NCI-H2196 treated with DMSO at 0.1 percent for 48 hours (cell line): ENCODE data around the gene USP36.

Experiments
- DNase-seq: peaks from one replicate; lab custom pipeline; 2025; ENCODE audit not compliant: unreplicated experiment; lab: John Stamatoyannopoulos, UW

The USP36 gene

DNA sequence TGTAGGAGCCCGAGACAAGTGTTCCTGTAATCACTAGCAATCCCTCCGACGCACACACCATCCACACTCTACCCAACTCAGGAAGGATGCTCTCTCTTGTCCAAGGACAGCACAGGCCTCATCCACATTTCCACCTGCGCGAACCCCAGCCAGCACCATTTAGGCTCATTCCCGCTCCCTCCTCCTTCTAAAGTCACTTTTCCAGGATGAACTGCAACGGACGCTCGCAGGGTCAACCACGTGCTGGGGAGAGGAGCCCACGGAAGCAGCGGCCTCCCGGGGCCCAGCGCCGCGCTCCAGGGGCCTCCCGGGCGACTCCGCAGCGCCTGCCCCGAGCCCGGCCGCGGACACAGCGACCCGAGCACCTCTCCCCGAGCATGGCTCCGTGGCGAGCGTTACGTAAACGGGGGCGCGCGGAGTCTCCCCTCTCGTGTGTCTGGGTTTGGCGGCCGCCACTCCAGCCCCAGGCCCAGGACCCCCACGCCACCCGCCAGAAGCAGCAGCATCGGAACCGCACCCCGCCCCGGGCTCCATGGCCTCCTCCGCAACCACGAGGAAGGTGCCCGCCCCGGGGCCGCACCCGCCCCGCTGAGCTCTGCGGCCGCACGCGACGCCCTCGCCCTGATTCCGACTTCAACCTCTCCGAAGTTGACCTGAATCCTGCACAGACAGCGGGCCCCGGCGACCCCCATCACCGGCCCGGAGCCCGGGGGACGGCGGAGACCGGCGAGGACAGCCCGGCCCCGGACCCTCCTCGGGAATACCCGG is 668 bp downstream of the USP36 start:
- no peak for DNase-seq

DNA sequence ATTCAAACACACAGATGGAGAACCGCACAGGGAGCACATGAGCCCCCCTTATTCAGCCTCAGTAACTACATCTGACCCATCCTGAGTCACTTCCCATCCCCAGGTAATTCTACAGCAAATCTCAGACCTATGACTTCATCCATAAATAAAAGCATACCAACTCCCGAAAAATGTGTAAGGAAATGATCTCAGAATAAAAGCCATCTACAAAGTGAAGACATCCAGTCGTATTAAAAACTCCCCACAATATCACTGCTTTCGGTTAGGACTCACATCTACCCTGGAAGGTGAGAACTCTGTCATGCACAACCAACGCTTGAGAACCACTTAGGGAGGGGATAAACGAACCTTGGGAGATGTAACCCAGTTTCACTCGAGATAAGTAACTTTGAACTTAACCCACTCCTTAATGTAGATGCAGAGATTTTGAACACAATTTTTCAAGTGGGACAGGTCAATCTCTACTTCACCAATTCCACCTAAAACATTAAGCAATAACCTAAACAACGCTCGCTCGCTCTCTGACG is 1.3 kb downstream of the USP36 start:
- DNase-seq: no peak

DNA sequence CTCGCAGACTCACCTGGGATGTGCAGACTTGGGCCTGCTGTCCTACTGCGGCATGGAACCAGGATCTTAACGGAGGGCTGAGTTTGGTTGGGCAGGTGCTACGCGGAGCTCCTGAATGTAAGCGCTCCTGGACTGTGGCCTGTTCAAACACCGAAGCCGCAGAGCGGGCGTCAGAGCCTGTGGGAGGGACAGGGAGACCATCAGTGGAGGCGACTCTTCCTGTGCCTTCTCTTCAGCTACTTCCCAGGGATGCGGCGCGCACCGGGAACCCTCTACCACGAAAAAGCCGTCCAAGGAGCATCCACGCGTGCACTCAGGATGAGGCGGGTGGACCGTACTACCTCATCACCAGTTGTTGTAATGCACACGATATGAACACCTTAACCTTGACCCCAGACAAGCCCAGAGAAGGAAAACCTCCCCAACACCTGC is 2.0 kb downstream of the USP36 start:
- DNase-seq: peak; percentile 90

DNA sequence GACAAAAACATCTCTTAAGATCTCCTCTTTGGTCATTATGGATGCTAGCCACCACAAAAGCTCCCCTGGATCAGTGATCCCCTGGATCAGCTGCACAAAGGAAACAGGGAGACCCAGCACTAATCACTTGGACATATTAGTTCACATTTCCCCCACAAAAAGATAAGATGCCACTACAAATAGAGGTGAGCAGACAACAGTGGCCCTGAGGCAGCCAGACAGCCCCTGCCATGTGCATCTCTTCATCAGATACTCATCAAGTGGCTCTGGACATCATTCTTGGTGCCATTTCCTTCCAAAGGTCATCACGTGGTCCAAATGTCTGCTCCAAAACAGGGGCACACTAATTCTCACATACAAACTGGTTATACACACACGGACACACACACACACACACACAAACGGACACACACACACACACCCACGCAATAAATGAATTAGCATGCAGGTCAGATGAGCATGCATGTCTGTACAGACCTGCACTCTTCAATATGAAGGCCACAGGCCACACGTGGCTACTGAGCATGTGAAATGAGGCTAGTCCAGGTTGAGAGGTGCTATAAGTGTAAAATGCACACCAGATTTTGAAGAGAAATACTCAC is 4.1 kb downstream of the USP36 start:
- no peak for DNase-seq

DNA sequence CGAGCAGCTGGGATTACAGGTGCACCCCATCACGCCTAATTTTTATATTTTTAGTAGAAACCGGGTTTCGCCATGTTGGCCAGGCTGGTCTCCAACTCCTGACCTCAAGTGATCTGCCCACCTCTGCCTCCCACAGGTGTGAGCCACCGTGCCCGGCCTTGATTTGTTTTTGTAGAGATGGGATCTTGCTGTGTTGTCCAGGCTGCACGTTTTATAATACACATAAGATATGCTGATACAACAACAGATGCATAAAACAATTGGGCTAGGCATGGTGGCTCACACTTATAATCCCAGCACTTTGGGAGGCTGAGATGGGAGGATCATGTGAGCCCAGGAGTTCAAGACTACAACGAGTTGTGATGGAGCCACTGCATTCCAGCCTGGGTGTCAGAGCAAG is 6.0 kb downstream of the USP36 start:
- no peak for DNase-seq

DNA sequence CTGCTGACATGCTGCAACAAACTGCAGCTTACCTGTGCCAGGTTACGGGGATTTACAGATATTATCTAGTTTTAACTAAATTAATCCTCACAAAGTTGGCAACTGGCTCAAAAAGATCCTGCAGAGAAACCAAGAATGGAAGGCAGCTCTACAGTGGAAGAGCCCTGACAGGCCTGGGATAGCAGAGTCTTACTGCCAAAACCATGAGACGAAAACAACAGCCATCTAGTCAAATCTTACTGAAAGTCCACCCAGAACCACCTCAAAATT is 8.1 kb downstream of the USP36 start:
- no peak for DNase-seq

DNA sequence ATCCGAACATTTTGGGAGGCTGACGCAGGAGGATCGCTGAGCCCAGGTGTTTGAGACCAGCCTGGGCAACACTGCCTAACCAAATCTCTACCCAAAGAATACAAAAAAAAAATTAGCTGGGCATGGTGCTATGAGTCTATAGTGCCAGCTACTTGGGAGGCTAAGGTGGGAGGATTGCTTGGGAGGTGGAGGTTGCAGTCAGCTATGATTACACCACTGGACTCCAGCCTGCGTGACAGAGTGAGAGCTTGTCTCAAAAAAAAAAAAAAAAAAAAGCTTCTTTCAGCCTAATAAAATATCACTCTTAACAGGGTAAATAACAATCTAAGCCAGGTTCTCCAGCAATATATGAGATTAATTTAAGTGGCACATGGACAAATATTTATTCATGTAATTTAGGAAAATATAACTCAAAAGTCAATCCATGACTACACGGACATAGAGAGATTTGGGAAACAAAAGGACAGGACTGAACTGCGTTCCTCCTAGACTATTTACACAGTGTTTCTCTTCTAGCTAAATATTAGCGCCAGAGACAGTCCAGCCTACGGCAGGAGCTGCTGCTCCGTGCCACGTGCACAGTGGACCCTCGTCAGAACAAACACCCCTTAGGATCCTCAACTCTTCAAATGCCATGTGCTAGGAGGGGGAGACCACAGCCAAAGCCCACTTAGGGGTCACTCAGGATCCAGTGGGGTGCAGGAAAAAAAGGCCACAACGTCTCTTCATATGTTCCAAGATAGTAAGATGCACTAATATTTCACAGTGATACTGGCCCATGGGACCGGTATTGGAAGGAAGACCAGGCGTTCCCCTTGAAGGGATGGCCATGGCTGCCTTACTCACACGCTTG is 8.7 kb downstream of the USP36 start:
- no peak for DNase-seq

DNA sequence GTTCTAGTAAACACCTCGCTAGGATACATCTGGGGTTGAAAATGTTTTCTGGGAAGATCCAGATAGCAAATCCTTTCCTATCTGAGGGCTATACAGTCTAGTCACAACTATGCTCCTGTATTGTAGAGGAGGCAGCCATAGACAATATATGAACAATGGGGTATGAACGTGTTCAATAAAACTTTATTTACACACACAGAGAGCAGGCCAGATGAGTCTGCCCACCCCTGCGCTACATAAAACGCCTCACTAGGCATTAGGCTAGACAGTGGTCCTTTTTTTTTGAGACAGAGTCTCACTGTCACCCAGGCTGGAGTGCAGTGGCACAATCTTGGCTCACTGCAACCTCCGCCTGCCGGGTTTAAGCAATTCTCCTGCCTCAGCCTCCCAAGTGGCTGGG is 11.1 kb downstream of the USP36 start:
- DNase-seq: no peak

DNA sequence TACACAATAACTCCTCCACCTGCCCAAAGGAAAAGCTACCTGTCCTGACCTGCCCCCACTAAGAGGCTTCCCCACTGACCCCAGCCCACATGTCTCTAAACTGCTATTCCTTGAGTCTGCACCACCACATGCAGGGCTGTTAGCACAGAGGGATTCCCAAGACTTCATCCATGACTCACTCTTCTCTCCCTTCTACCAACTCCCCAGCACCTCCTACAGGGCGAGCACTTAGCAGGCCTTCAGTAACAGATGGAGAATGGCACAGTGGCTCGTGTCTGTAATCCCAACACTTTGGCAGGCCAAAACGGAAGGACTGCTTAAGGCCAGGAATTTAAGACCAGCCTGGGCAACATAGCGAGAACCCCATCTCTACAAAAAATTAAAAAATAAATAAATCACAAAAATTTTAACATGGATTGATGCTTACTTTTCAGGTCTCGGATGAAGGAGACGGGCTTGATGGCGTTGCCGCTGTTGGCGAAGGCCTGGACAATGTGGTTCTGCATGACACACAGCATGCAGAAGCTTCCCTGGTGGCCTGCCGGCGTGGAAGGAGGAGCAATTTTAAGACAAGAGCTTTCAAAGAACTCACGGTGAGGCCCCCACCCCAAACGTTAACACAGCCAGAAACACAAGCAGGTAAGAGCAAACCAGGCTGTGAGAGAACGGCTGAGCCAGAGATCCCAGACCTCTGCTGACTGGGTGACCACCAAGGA is 12.0 kb downstream of the USP36 start:
- no peak for DNase-seq

DNA sequence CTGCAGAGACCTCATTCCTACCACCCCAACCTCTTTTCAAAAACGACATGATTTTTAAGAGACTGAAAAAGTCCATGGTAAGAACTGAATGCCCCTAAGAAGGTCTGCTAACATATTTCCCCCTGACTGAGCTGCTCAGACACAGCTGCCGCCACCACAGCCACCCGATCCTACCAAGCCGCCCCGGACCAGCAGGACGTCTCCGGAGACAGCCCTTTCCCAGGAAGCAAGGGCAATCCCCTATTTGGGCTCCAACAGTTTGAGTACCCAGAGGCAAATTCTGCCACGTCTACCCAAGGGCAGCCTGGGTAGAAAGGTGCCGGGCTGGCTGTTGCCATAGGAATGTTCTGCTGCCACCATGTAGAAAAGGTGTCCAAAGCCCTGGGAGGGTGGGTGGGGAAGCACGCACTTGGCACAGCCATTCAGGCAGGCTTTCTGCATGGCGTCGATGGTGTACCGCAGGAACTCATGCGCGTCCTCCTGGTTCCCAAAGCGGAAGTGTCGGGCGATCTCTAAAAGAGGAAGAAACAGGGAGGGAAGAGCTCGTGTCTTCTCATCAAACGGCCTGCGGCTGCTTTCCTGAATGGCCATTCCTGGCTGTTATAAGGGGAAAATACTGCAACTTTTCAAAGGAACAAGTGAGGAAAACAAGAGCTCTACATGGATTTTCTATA is 13.6 kb downstream of the USP36 start:
- DNase-seq: no peak

DNA sequence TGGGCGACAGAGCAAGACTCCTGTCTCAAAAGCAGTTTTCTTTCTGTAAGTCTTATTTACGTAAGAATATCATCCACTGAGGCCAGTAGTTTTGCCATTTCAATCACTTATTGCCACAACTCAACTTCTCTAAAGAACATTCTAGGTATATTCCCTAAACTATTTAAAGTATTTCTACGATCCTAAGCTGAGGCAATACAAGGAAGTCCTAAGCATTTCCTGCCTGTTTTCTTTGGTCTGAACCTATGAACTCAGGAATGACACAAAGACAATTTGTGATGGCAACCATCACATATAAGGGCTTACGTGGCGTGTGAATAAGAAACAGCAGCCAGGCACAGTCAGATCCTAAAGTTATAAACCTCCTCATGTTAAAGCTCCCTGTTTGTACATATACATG is 14.2 kb downstream of the USP36 start:
- DNase-seq: no peak

DNA sequence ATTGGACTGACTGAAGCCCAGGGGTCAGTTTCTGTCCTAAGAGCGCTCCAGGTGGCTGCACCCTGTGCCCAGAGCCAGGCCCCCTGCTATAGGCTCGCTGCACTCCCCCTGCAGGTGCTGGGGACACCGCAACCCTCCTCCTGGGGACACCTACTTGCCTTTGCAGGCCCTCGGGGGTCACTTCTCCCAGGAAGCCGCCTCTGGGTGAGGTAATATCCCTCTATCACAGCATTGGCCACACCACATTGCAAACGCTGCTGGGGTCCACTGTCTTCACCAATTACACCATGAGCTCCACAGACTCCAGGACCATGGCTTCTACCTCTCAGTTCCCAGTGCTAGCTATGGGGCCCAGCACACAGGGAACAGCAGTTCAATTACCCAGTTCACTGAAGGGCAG is 14.9 kb downstream of the USP36 start:
- no peak for DNase-seq

DNA sequence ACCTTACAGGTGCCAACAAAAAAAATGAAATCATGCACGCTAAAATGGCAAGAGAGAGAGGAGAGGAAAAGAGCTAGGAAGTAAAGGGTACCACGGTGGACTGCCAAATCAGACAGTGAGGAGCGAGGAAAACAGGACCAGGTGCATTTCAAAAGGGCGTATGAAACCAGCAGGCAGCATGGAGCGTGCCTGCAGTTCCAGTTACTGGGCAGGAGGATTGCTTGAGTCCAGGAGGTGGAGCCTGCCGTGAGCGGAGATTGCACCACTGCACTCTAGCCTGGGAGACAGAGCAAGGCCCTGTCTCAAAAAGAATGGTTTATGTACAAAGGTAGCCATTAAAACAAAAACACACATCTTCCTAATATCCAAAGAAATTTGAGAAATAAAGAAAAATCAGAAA is 16.4 kb downstream of the USP36 start:
- DNase-seq: no peak

DNA sequence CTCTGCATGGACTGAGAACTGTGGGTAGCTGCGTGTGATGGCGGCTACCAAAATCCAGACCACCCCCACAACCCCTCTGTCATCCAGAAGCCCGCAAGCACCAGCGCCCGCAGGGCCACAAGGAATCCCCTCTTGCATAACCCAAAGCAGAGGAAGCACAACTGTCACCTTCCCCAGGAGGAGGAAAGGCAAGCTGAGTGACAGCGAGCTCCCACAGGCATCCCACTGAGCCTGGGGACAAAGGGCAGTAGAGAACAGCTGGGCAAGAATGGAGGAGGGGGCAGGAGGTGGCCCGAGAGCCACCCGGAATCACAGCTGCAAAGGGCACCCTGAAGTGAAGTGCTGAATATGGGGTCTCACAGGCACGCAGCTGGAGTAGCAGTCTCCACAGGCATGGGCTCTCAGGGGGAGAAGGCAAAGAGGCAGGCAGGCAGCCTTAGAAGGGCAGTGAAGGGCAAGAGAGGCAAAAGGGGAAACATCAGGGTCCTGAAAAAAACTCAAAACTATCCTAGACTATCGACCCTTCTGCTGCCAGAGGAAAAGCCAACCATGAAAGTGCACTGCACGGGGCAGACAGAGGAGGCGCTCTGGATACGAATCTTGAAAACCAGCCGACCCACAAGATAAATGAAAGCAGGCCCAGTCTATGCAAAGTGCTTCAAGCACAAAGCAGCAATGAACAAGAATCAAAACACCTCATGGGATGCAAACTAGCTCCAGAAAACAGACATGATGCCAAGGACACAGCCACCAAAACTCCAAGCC is 17.1 kb downstream of the USP36 start:
- DNase-seq: no peak

DNA sequence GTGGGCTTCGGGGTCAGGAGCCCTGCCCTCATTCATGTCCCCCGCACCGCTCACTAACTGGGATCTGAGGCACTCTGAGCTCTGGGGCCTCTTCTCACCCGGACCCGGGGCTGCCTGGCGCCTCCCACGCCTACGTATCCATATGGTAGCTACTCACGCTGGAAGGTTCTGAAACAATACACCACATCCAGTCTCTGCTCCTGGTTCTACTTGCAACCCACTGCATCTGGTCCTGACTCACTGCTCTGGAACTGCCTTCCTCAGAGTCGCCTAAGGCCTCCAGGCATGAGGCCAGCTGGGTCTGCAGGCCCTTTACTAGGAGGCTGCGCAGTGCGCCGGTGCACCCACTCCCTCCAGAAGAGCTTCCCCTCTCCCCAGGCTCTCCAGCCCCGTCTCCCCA is 18.1 kb downstream of the USP36 start:
- no peak for DNase-seq

DNA sequence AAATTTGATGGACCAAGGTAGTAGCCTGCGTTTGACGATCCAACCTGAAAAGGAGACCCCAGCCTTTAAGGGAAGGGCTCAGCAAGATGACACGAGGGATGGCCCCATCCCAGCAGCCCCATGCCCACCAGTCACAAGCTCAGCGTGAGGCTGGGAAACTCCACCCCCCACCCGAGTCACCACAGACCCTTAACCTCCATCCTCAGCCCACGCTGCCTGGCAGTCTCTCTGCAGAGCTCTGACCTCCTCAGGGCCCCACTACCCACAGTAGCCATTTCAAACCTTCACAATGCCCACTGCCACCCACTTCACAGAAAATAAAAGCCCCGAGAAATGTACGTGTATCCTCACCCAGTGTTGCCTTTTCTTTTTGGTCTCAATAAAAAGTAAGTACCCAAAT is 18.7 kb downstream of the USP36 start:
- no peak for DNase-seq

DNA sequence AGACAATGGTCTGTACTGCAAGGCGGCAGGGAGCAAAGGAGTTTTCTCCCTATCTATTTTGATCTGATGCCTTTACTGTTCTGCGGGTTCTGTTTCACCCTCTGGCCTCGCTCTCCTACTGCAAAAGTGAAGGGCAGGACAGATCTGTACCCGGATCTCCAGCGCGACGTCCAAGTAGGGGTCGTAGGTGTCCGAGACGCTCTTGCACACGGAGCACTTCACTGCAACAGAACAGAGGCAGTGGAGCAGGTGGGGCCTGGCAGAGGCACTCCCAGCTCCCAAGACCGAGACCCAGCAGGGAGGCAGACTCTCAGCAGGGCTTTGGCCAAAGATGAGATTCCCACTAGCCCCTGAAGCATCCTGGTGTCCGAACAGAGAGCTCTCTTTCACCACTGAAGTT is 19.8 kb downstream of the USP36 start:
- DNase-seq: no peak

DNA sequence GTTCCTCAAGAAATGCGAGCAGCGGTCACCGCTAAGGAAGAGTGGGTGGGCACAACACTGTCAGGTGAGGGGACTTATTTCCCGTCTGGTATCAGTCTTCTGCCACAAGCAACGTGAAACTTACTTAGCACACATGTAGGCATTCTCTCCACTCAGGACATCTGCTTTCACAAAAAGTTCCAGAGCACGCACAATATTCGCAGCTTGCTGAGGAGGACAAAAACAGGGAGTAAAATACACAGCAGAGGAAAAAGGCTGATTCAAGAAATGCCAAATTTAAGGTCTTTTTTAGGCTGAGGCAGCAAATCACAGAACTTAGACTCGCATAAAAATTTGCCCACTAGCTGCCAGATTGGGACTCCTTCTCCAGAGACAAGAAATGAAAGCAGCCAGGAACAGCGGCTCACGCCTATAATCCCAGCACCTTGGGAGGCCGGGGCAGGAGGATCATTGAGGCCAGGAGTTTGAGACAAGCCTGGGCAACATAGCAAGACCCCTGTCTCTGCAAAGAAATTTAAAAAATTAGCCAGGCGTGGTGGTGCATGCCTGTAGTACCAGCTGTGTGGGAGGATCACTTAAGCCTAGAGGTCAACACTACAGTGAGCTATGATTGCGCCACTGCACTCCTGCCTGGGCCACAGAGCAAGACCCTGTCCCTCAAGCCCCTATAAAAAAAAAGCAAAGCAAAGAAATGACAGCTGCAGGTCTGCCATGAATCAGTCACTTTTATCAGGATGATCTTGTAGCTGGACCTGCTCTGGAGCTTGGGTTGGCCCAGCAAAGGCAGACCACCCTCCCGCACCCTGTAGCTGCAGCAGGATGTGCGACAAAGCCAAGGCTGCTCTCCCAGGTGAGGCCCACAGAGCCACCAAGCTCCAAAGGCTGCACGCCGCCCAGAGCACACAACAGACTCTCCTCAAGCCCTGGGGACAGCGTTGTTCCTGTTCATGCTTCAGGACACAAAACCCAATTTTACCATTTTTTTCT is 20.5 kb downstream of the USP36 start:
- no peak for DNase-seq

DNA sequence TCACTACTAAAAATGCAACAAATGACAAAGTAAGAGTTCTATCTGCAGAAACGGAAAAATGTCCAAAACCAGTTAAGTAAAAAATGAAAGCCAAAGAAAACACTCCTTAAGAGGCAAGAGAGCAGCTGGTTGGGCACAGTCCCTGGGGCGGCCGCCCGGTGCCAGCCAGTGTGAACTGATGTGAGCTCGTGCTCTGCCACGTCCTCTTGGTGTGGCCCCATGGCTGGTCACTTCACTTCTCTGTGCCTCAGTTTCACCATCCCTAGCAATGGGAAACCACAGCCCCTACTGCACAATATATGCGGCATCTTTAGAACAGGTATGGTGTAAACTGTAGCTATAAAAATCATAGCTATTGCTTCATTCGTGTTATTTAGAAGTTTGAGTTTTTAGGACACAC is 21.2 kb downstream of the USP36 start:
- DNase-seq: no peak
